ENCODE data around the gene CNTNAP2. TPM values are rescaled to one million over a fixed set of nuclear protein-coding genes. Genes with fewer than 3 reads are reported as not detected.

Gene CNTNAP2
- total RNA-seq, 3 donors from 2014 or later (not counting 1 experiment from before 2014, with no cell fraction given): 0.18 to 1.1 TPM; not detected in 1

GRCh38 chr7:147857152-147858140 lies 1740.8 kb downstream of the CNTNAP2 start:
- no peak for TF ChIP-seq CTCF (IDR thresholded peaks at IDR 0.05)
- Mint-ChIP-seq H3K4me1 (no peaks in the 10 kb centered on the region), H3K9me3 (peaks cover 9 to 14% of the 10 kb centered on the region in 2 donors), H3K27me3 (ENCODE audit: low read depth in 2 of 2) (no peaks in the 10 kb centered on the region), H3K27ac (no peak overlapping the region), H3K36me3 (no peaks in the 10 kb centered on the region), H3K4me3 (no peak overlapping the region)
- 91% methylated on average over 4 of the region's 8 CpGs for WGBS (ENCODE audit: insufficient coverage)
- H3K4me1 ChIP-seq (ENCODE audit: control insufficient read depth, insufficient read depth, low read length): no peaks in the 10 kb centered on the region
- intact Hi-C loops (cut with micrococcal nuclease): no loop called here
- H3K4me3 ChIP-seq (ENCODE audit: low read length): no peak overlapping the region
- no peaks in the 10 kb centered on the region for H3K36me3 ChIP-seq (ENCODE audit: control insufficient read depth, insufficient read depth, low read length)
- H3K27ac ChIP-seq (ENCODE audit: low read length): no peak overlapping the region
- H3K27me3 ChIP-seq (ENCODE audit: control insufficient read depth, insufficient read depth, low read length): no peaks in the 10 kb centered on the region
- DNase-seq (no peak), ATAC-seq (no peak)
- peaks cover 3% of the 10 kb centered on the region for H3K9me3 ChIP-seq (ENCODE audit: control insufficient read depth, insufficient read depth, low read length)

- Mint-ChIP-seq H3K9me3 (peaks cover 9 to 14% of the 10 kb centered on the region in 2 donors), H3K27me3 (ENCODE audit: low read depth in 2 of 2) (no peaks in the 10 kb centered on the region), H3K36me3 (no peaks in the 10 kb centered on the region), H3K4me3 (no peak overlapping the region), H3K4me1 (no peaks in the 10 kb centered on the region), H3K27ac (no peak overlapping the region)
- no peak for TF ChIP-seq CTCF (IDR thresholded peaks at IDR 0.05)
- Histone ChIP-seq H3K27ac (ENCODE audit: low read length) (no peak overlapping the region), H3K36me3 (ENCODE audit: control insufficient read depth, insufficient read depth, low read length) (no peaks in the 10 kb centered on the region), H3K9me3 (ENCODE audit: control insufficient read depth, insufficient read depth, low read length) (peaks cover 3% of the 10 kb centered on the region), H3K27me3 (ENCODE audit: control insufficient read depth, insufficient read depth, low read length) (no peaks in the 10 kb centered on the region), H3K4me3 (ENCODE audit: low read length) (no peak overlapping the region), H3K4me1 (ENCODE audit: control insufficient read depth, insufficient read depth, low read length) (no peaks in the 10 kb centered on the region)
- DNase-seq (no peak), ATAC-seq (no peak)
- 79% methylated on average over 3 of the region's 3 CpGs for WGBS (ENCODE audit: insufficient coverage)
- intact Hi-C loops (cut with micrococcal nuclease): no loop called here
These were observed 1741.8 kb downstream of the CNTNAP2 start for GRCh38 chr7:147858421-147858820.

GRCh38 chr7:147859033-147859432 lies 1742.4 kb downstream of the CNTNAP2 start:
- H3K36me3 Mint-ChIP-seq: no peaks in the 10 kb centered on the region
- H3K27ac Mint-ChIP-seq: no peak overlapping the region
- DNase-seq (no peak), ATAC-seq (no peak)
- H3K4me3 Mint-ChIP-seq: no peak overlapping the region
- peaks cover 3% of the 10 kb centered on the region for H3K9me3 ChIP-seq (ENCODE audit: control insufficient read depth, insufficient read depth, low read length)
- no peak overlapping the region for H3K4me3 ChIP-seq (ENCODE audit: low read length)
- 77% methylated on average over 3 of the region's 4 CpGs for WGBS (ENCODE audit: insufficient coverage)
- H3K27me3 Mint-ChIP-seq (ENCODE audit: low read depth in 2 of 2): no peaks in the 10 kb centered on the region
- no peak overlapping the region for H3K27ac ChIP-seq (ENCODE audit: low read length)
- H3K4me1 Mint-ChIP-seq: no peaks in the 10 kb centered on the region
- no peak for TF ChIP-seq CTCF (IDR thresholded peaks at IDR 0.05)
- no peaks in the 10 kb centered on the region for H3K36me3 ChIP-seq (ENCODE audit: control insufficient read depth, insufficient read depth, low read length)
- peaks cover 9 to 14% of the 10 kb centered on the region in 2 donors for H3K9me3 Mint-ChIP-seq
- no peaks in the 10 kb centered on the region for H3K27me3 ChIP-seq (ENCODE audit: control insufficient read depth, insufficient read depth, low read length)
- H3K4me1 ChIP-seq (ENCODE audit: control insufficient read depth, insufficient read depth, low read length): no peaks in the 10 kb centered on the region
- intact Hi-C loops (cut with micrococcal nuclease): no loop called here

All from natural killer cell (primary cell).